Stomach (tissue), 4 donors: ENCODE results near the gene CYYR1.

Experiments used
- CTCF ChIP-seq, 7 experiments: fragments of 450-650 bp in 4 of 7; fragments of 200-600 bp in 3 of 7; sonication (generic) in 3 of 7; IDR thresholded peaks; one replicate each; pipeline ENCODE4 v1.5.1; 2016 to 2019; ENCODE audit warnings: antibody characterized with exemption in 7 of 7, control low read depth in 2 of 7, mild to moderate bottlenecking in 1 of 7
- POLR2A ChIP-seq, 4 donors: fragments of 450-650 bp; IDR thresholded peaks; one replicate each; pipeline ENCODE4 v1.6.1; 2016; ENCODE audit warnings: antibody characterized with exemption in 4 of 4, control low read depth in 2 of 4, mild to moderate bottlenecking in 1 of 4, moderate library complexity in 1 of 4

GRCh38 chr21:26422706-26423105, 150.4 kb downstream of the CYYR1 start:
- TF ChIP-seq CTCF (IDR thresholded peaks at IDR 0.05) (no peak), POLR2A (IDR thresholded peaks at IDR 0.05) (no peak)
